ENCODE measurements around the gene AQP5. TPM values are rescaled to one million over a fixed set of nuclear protein-coding genes. Genes with fewer than 3 reads are reported as not detected.

The AQP5 gene
- total RNA-seq, 1 experiment from 2014 or later, result 0.31 TPM

GRCh38 chr12:49964849-49965624 is 3.4 kb downstream of the AQP5 start:
- H3K27ac ChIP-seq, result no peak overlapping the region
- intact Hi-C loops (cut with micrococcal nuclease; ENCODE audit: unreplicated experiment), result loop anchor here (5.0 to 10.0 kb wide), 2 partner anchors 188 to 200 kb away; partner anchors contain the start of gene CERS5
- H2AFZ ChIP-seq, result no peak overlapping the region
- H3K4me1 ChIP-seq (replicated peaks; ENCODE audit: insufficient read depth), result peaks cover 46% of the 10 kb centered on the region
- H3K4me2 ChIP-seq, result no peak overlapping the region
- POLR2A ChIA-PET (ENCODE audit: unreplicated experiment), result no interaction called here
- H3K4me3 ChIP-seq, result no peak overlapping the region
- CTCF ChIA-PET, result interaction anchor here (0.6 to 0.7 kb wide), 2 partner anchors 8 to 120 kb away, joined by 3 read pairs; no protein-coding TSS in a partner anchor
- no peaks in the 10 kb centered on the region for H3K79me2 ChIP-seq (ENCODE audit: low read depth)
- no peak for DNase-seq
- no peaks in the 10 kb centered on the region for H3K9me2 ChIP-seq (ENCODE audit: insufficient read depth)
- no peaks in the 10 kb centered on the region for H4K20me1 ChIP-seq (ENCODE audit: insufficient read depth)
- peaks cover 9% of the 10 kb centered on the region; the same call in 1 of the 2 replicates for H3F3A ChIP-seq (ENCODE audit: insufficient read depth, low read depth)
- H3K36me3 ChIP-seq (ENCODE audit: low read depth), result no peaks in the 10 kb centered on the region
- peaks cover 19% of the 10 kb centered on the region for H3K27me3 ChIP-seq (ENCODE audit: insufficient read depth, low read depth)
- no peaks in the 10 kb centered on the region for H3K9me3 ChIP-seq (ENCODE audit: insufficient read depth, low read depth)
- no peak for TF ChIP-seq CTCF (conservative IDR thresholded peaks at IDR 0.05)
- TF ChIP-seq EZH2 (IDR thresholded peaks at IDR 0.05; ENCODE audit: low read depth), result no peak
- no TSS peak for BruUV-seq (replicated peaks)

- Histone ChIP-seq H3K4me2 (no peak overlapping the region), H3K4me3 (no peak overlapping the region), H3K79me2 (ENCODE audit: low read depth) (no peaks in the 10 kb centered on the region), H4K20me1 (ENCODE audit: insufficient read depth) (no peaks in the 10 kb centered on the region), H3K9me3 (ENCODE audit: insufficient read depth, low read depth) (no peaks in the 10 kb centered on the region), H3K27me3 (ENCODE audit: insufficient read depth, low read depth) (peaks cover 23% of the 10 kb centered on the region), H2AFZ (no peak overlapping the region), H3K4me1 (replicated peaks; ENCODE audit: insufficient read depth) (peaks cover 38% of the 10 kb centered on the region), H3K27ac (no peak overlapping the region), H3F3A (ENCODE audit: insufficient read depth, low read depth) (peaks cover 3% of the 10 kb centered on the region; the same call in 1 of the 2 replicates), H3K9me2 (ENCODE audit: insufficient read depth) (no peaks in the 10 kb centered on the region), H3K36me3 (ENCODE audit: low read depth) (no peaks in the 10 kb centered on the region)
- POLR2A ChIA-PET (ENCODE audit: unreplicated experiment), result no interaction called here
- DNase-seq, result no peak
- TF ChIP-seq EZH2 (IDR thresholded peaks at IDR 0.05; ENCODE audit: low read depth), result no peak
- TF ChIP-seq CTCF (conservative IDR thresholded peaks at IDR 0.05), result no peak
- BruUV-seq (replicated peaks), result no TSS peak
- CTCF ChIA-PET, result interaction anchor here (0.7 to 2.3 kb wide), 5 partner anchors 9 to 105 kb away, joined by 3 to 20 read pairs (median 7); no protein-coding TSS in a partner anchor
- intact Hi-C loops (cut with micrococcal nuclease; ENCODE audit: unreplicated experiment), result loop anchor here (2.0 to 10.0 kb wide), 4 partner anchors 21 to 199 kb away; partner anchors contain the start of gene CERS5
Observed at GRCh38 chr12:49965836-49966235, 4.2 kb downstream of the AQP5 start.

- Histone ChIP-seq H3K27ac (no peak overlapping the region), H3K4me1 (replicated peaks; ENCODE audit: insufficient read depth) (peaks cover 37% of the 10 kb centered on the region), H3K79me2 (ENCODE audit: low read depth) (no peaks in the 10 kb centered on the region), H3K9me3 (ENCODE audit: insufficient read depth, low read depth) (no peaks in the 10 kb centered on the region), H3K4me3 (no peak overlapping the region), H4K20me1 (ENCODE audit: insufficient read depth) (no peaks in the 10 kb centered on the region), H3K9me2 (ENCODE audit: insufficient read depth) (no peaks in the 10 kb centered on the region), H3K36me3 (ENCODE audit: low read depth) (no peaks in the 10 kb centered on the region), H2AFZ (no peak overlapping the region), H3K27me3 (ENCODE audit: insufficient read depth, low read depth) (peaks cover 23% of the 10 kb centered on the region), H3K4me2 (peak overlapping the region; percentile 85), H3F3A (ENCODE audit: insufficient read depth, low read depth) (peaks cover 3% of the 10 kb centered on the region; the same call in 1 of the 2 replicates)
- intact Hi-C loops (cut with micrococcal nuclease; ENCODE audit: unreplicated experiment), result loop anchor here (1.0 to 10.0 kb wide), 5 partner anchors 22 to 198 kb away; partner anchors contain the start of gene CERS5
- no peak for DNase-seq
- ChIA-PET CTCF (interaction anchor here (0.7 to 2.3 kb wide), 7 partner anchors 21 to 165 kb away, joined by 3 to 20 read pairs (median 7); no protein-coding TSS in a partner anchor), POLR2A (ENCODE audit: unreplicated experiment) (no interaction called here)
- BruUV-seq (replicated peaks), result no TSS peak
- TF ChIP-seq EZH2 (IDR thresholded peaks at IDR 0.05; ENCODE audit: low read depth), result no peak
- TF ChIP-seq CTCF (conservative IDR thresholded peaks at IDR 0.05), result no peak
Observed at GRCh38 chr12:49966511-49967041, 4.9 kb downstream of the AQP5 start.

Measured in PC-9 (cell line).